ENCODE results near the gene HSD17B8.

DNA sequence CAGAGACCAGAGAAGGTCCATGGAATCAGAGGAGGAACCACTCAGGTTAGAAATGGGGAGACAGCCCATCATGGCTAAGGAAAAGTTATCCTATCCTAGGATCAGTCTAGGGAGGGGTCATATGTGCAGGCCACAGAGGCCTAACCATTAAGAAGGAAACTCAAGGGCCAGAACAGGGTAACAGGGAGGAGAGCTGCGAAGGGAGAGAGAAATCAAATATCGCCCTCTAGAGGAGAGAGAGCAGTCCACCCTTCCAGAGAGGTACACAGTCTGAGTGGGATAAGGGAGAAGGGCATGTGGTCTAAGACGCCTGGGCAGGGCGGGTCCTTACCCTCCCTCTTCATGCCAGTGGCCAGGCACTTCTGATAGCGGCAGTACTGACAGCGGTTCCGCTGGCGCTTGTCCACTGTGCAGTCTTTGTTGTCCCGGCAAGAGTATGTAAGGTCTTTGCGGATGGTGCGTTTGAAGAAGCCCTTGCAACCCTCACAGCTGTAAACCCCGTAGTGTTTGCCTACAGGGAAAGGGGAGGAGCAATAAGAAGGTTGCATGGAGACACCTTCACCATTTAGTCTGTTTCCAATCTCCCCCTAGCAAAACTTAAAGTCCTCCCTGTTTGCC lies 6.9 kb upstream of the HSD17B8 start:
- TF ChIP-seq CTCF (IDR thresholded peaks at IDR 0.05), result peak in 5 of 7 experiments; percentile 31 to 67 (median 59)
- no peak for TF ChIP-seq POLR2A (IDR thresholded peaks at IDR 0.05)
- TF ChIP-seq POLR2AphosphoS5 (IDR thresholded peaks at IDR 0.05), result peak in 1 of 3 donors; percentile 74
- no peak for TF ChIP-seq EP300 (IDR thresholded peaks at IDR 0.05)
